ENCODE results near the gene LAMA2.

Gene LAMA2

GRCh38 chr6:129517288-129517687 is 634.4 kb downstream of the LAMA2 start:
- no peak for DNase-seq (ENCODE audit: low read depth)

GRCh38 chr6:129519750-129520149 is 636.8 kb downstream of the LAMA2 start:
- no peak for DNase-seq (ENCODE audit: low read depth)

- no peak for DNase-seq (ENCODE audit: low read depth)
Observed at GRCh38 chr6:129521946-129522345, 639.0 kb downstream of the LAMA2 start.

GRCh38 chr6:129523816-129524215 is 640.9 kb downstream of the LAMA2 start:
- no peak for DNase-seq (ENCODE audit: low read depth)

- DNase-seq (ENCODE audit: low read depth): peak; percentile 54
Observed at GRCh38 chr6:129525055-129525454, 642.1 kb downstream of the LAMA2 start.

- DNase-seq (ENCODE audit: low read depth): peak; percentile 38
Observed at GRCh38 chr6:129534926-129535325, 652.0 kb downstream of the LAMA2 start.

- DNase-seq (ENCODE audit: low read depth): no peak
Observed at GRCh38 chr6:129536271-129536670, 653.3 kb downstream of the LAMA2 start.

- DNase-seq (ENCODE audit: low read depth): no peak
Observed at GRCh38 chr6:129539032-129539431, 656.1 kb downstream of the LAMA2 start.

GRCh38 chr6:129542705-129543104 is 659.8 kb downstream of the LAMA2 start:
- DNase-seq (ENCODE audit: low read depth): no peak

- peak; percentile 38 for DNase-seq (ENCODE audit: low read depth)
Observed at GRCh38 chr6:129543981-129544380, 661.0 kb downstream of the LAMA2 start.

GRCh38 chr6:129544892-129545612 is 662.1 kb downstream of the LAMA2 start:
- no peak for DNase-seq (ENCODE audit: low read depth)

- peak; percentile 14 for DNase-seq (ENCODE audit: low read depth)
Observed at GRCh38 chr6:129546702-129547101, 663.8 kb downstream of the LAMA2 start.

- DNase-seq (ENCODE audit: low read depth): no peak
Observed at GRCh38 chr6:129551486-129551885, 668.5 kb downstream of the LAMA2 start.

GRCh38 chr6:129552413-129552812 is 669.5 kb downstream of the LAMA2 start:
- DNase-seq (ENCODE audit: low read depth): no peak

GRCh38 chr6:129555206-129555832 is 672.4 kb downstream of the LAMA2 start:
- peak; percentile 39 for DNase-seq (ENCODE audit: low read depth)

GRCh38 chr6:129558248-129558647 is 675.3 kb downstream of the LAMA2 start:
- DNase-seq (ENCODE audit: low read depth): no peak

- DNase-seq (ENCODE audit: low read depth): no peak
Observed at GRCh38 chr6:129565366-129565765, 682.4 kb downstream of the LAMA2 start.

- no peak for DNase-seq (ENCODE audit: low read depth)
Observed at GRCh38 chr6:129565811-129566210, 682.9 kb downstream of the LAMA2 start.

Data from EH (cell line).